Activated CD4-positive, alpha-beta memory T cell treated with anti-CD3 and anti-CD28 coated beads, Interleukin-2, amount 10 ng/mL, durations not matched to agents 7 days and 5 days (primary cell): ENCODE data around the gene IGFLR1. TPM values are rescaled to one million over a fixed set of nuclear protein-coding genes. Genes with fewer than 3 reads are reported as not detected.

Experiments
- CTCF ChIA-PET: fragments of 350-600 bp; sonication (Branson Sonifier 250); formaldehyde crosslinking; loops from one replicate; lab custom pipeline; 2021; ENCODE audit warnings: antibody characterized with exemption, inconsistent platforms; lab: Charles Lee
- POLR2A ChIA-PET: fragments of 350-600 bp; sonication (Branson Sonifier 250); formaldehyde crosslinking; loops from one replicate; lab custom pipeline; 2021; ENCODE audit warnings: antibody characterized with exemption; lab: Charles Lee
- DNase-seq: peaks from one replicate; pipeline ENCODE4 v3.0.0-alpha.2; 2020
- H3K27ac Mint-ChIP-seq: one replicate; pipeline ENCODE4 v1.8.0; 2021; ENCODE audit warnings: mild to moderate bottlenecking, mixed read lengths
- H3K27me3 Mint-ChIP-seq: one replicate; pipeline ENCODE4 v1.8.0; 2021; ENCODE audit warnings: mixed read lengths
- H3K36me3 Mint-ChIP-seq: one replicate; pipeline ENCODE4 v1.8.0; 2021; ENCODE audit warnings: low read depth, mixed read lengths
- H3K4me1 Mint-ChIP-seq: one replicate; pipeline ENCODE4 v1.8.0; 2021; ENCODE audit warnings: mixed read lengths
- H3K4me3 Mint-ChIP-seq: one replicate; pipeline ENCODE4 v1.8.0; 2021; ENCODE audit warnings: mild to moderate bottlenecking, mixed read lengths
- H3K9me3 Mint-ChIP-seq: one replicate; pipeline ENCODE4 v1.8.0; 2021; ENCODE audit warnings: mixed read lengths
- total RNA-seq, 2 experiments: library from RNA; stranded (reverse); gene quantifications; one replicate each; pipeline ENCODE4 v1.2.3, GENCODE V29; 2021

IGFLR1 gene
- total RNA-seq, 2 experiments from 2014 or later = 78.9 to 90.5 TPM

DNA sequence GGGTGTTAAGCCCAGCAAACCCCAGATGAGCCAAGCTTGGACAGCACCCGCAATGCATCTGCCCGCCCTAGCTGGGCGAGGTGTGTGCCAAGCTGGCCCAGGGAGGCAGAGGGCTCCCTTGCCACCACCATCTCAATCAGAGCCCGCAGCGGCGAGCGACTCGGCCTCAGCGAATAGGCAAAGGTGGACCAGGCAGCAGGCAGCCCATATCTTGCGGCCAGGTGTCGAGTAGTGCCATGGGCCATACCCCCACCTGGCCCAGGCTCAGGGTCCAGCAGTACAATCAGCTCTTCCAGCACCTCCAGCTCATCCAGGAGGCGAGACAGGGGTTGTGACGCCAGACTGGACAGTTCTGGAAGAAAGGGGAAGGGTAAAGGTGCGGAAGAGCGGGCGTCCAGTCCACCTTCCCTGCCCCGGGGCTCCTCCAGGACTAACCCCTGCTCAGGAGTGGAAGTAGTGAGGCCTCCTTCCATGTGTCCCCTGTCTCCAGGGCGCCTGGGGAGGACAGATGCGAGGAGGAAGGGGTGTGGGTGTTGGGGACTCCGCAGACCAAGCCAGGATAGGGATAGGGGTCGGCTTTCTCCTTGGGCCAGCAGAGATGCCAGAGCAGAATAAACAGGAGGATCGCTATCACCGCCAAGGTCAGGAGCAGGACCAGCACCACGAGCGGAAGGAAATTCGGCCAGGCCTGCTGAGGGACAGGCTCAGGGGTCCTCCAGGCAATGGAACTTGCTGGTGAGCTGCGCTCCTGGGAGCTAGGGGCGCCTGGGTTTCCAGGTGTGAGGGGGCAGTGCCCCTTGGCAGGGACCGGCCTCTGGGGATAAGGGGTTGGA lies 2.8 kb downstream of the IGFLR1 start:
- Mint-ChIP-seq H3K27me3 (no peaks in the 10 kb centered on the region), H3K4me1 (peaks cover 47% of the 10 kb centered on the region), H3K36me3 (peaks cover 44% of the 10 kb centered on the region), H3K27ac (no peak overlapping the region), H3K4me3 (peak overlapping the region; percentile 81), H3K9me3 (no peaks in the 10 kb centered on the region)
- ChIA-PET CTCF (interaction anchor here (0.8 to 1.3 kb wide), 2 partner anchors 19 to 47 kb away, joined by 3 to 5 read pairs; no protein-coding TSS in a partner anchor), POLR2A (interaction anchor here (0.6 to 5.3 kb wide), 11 partner anchors 7 to 577 kb away, joined by 3 to 45 read pairs (median 5); partner anchors contain the start of gene KMT2B)
- no peak for DNase-seq

DNA sequence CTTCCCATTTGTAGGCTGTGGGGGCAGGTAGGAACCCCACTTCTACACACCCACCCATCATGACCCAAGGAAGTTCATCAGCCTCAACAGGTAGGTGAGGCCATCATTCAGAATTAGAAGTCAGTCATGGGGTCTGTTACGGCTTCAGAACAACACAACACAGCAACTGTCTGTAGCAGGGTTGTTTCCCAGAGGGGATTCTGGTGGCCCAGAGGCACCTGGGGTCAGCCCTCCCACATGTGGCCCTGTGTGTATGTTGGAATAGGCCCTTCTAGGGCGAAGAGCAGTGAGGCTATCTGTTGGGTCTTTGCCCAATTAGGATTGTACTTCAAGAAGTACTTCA lies 3.4 kb downstream of the IGFLR1 start:
- POLR2A ChIA-PET = interaction anchor here (1.0 to 5.3 kb wide), 2 partner anchors 19 to 81 kb away, joined by 3 to 45 read pairs; partner anchors contain the start of gene KMT2B
- no peaks in the 10 kb centered on the region for H3K27me3 Mint-ChIP-seq
- peaks cover 44% of the 10 kb centered on the region for H3K36me3 Mint-ChIP-seq
- H3K4me1 Mint-ChIP-seq = peaks cover 41% of the 10 kb centered on the region
- H3K27ac Mint-ChIP-seq = no peak overlapping the region
- H3K4me3 Mint-ChIP-seq = peak overlapping the region; percentile 21
- no peaks in the 10 kb centered on the region for H3K9me3 Mint-ChIP-seq
- DNase-seq = no peak
- CTCF ChIA-PET = interaction anchor here (0.8 kb wide), 1 partner anchor 46 kb away, joined by 3 read pairs; no protein-coding TSS in a partner anchor

DNA sequence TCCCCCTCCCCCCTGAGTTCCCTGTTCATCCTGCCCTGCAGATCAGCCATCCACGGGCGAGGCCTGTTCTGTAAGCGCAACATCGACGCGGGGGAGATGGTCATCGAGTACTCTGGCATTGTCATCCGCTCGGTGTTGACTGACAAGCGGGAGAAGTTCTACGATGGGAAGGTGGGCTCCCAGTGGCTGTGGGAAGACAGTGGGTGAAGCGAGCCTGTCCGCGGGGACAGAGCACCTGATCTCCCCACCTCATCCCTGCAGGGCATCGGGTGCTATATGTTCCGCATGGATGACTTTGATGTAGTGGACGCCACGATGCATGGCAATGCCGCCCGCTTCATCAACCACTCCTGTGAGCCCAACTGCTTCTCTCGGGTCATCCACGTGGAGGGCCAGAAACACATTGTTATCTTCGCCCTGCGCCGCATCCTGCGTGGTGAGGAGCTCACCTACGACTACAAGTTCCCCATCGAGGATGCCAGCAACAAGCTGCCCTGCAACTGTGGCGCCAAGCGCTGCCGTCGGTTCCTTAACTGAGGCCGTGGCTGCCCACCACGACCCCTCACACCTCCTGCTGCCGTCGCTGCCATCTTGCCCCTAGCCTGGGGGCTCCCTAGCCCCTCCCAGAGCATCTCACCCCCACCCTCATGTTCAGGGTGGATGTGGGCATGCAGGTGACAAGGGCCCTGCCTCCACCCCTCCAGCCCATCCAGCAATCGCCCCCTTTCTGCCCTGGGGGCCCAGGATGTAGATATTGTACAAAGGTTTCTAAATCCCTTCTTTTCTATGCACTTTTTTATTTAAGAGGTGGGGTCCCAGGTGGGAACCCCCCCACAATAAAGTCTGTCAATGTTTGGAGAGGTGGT lies 4.0 kb downstream of the IGFLR1 start:
- DNase-seq = no peak
- H3K36me3 Mint-ChIP-seq = peaks cover 47% of the 10 kb centered on the region

GRCh38 chr19:35736913-35737886 lies 5.1 kb downstream of the IGFLR1 start:
- ChIA-PET POLR2A (interaction anchor here (0.7 to 4.1 kb wide), 11 partner anchors 8 to 83 kb away, joined by 3 to 17 read pairs (median 4); partner anchors contain the start of genes KMT2B, LIN37, PSENEN and U2AF1L4), CTCF (interaction anchor here (0.7 to 2.5 kb wide), 8 partner anchors 11 to 44 kb away, joined by 3 to 12 read pairs (median 4); partner anchors contain the start of gene LIN37)
- H3K36me3 Mint-ChIP-seq = peaks cover 45% of the 10 kb centered on the region

More for the DNA sequence above, 4.0 kb downstream of the IGFLR1 start:
- H3K4me1 Mint-ChIP-seq = peaks cover 37% of the 10 kb centered on the region
- ChIA-PET CTCF (interaction anchor here (0.8 to 2.5 kb wide), 5 partner anchors 10 to 46 kb away, joined by 3 to 12 read pairs (median 4); partner anchors contain the start of gene LIN37), POLR2A (interaction anchor here (0.7 to 5.3 kb wide), 9 partner anchors 10 to 82 kb away, joined by 3 to 45 read pairs (median 4); partner anchors contain the start of gene KMT2B)
- H3K27me3 Mint-ChIP-seq = no peaks in the 10 kb centered on the region
- peak overlapping the region; percentile 10 for H3K27ac Mint-ChIP-seq
- H3K4me3 Mint-ChIP-seq = peak overlapping the region; percentile 21
- H3K9me3 Mint-ChIP-seq = no peaks in the 10 kb centered on the region

GRCh38 chr19:35734889-35735288 lies 7.4 kb downstream of the IGFLR1 start:
- no peak overlapping the region for H3K27ac Mint-ChIP-seq

More at GRCh38 chr19:35736913-35737886, 5.1 kb downstream of the IGFLR1 start:
- no peaks in the 10 kb centered on the region for H3K27me3 Mint-ChIP-seq
- H3K9me3 Mint-ChIP-seq = no peaks in the 10 kb centered on the region
- no peak overlapping the region for H3K4me3 Mint-ChIP-seq
- peaks cover 29% of the 10 kb centered on the region for H3K4me1 Mint-ChIP-seq
- DNase-seq = no peak
- H3K27ac Mint-ChIP-seq = peak overlapping the region; percentile 70

GRCh38 chr19:35734273-35734672 lies 8.0 kb downstream of the IGFLR1 start:
- ChIA-PET CTCF (no interaction called here), POLR2A (interaction anchor here (1.2 to 4.1 kb wide), 2 partner anchors 11 to 16 kb away, joined by 7 to 13 read pairs; partner anchors contain the start of genes PSENEN and U2AF1L4)
- Mint-ChIP-seq H3K4me1 (peaks cover 20% of the 10 kb centered on the region), H3K27me3 (no peaks in the 10 kb centered on the region), H3K27ac (no peak overlapping the region), H3K36me3 (peaks cover 70% of the 10 kb centered on the region), H3K4me3 (no peak overlapping the region), H3K9me3 (no peaks in the 10 kb centered on the region)
- DNase-seq = no peak

More at GRCh38 chr19:35734889-35735288, 7.4 kb downstream of the IGFLR1 start:
- Mint-ChIP-seq H3K36me3 (peaks cover 64% of the 10 kb centered on the region), H3K27me3 (no peaks in the 10 kb centered on the region), H3K4me3 (no peak overlapping the region), H3K9me3 (no peaks in the 10 kb centered on the region), H3K4me1 (peaks cover 24% of the 10 kb centered on the region)
- CTCF ChIA-PET = no interaction called here
- POLR2A ChIA-PET = interaction anchor here (1.2 to 4.1 kb wide), 3 partner anchors 10 to 16 kb away, joined by 4 to 13 read pairs (median 7); partner anchors contain the start of genes PSENEN and U2AF1L4
- no peak for DNase-seq

DNA sequence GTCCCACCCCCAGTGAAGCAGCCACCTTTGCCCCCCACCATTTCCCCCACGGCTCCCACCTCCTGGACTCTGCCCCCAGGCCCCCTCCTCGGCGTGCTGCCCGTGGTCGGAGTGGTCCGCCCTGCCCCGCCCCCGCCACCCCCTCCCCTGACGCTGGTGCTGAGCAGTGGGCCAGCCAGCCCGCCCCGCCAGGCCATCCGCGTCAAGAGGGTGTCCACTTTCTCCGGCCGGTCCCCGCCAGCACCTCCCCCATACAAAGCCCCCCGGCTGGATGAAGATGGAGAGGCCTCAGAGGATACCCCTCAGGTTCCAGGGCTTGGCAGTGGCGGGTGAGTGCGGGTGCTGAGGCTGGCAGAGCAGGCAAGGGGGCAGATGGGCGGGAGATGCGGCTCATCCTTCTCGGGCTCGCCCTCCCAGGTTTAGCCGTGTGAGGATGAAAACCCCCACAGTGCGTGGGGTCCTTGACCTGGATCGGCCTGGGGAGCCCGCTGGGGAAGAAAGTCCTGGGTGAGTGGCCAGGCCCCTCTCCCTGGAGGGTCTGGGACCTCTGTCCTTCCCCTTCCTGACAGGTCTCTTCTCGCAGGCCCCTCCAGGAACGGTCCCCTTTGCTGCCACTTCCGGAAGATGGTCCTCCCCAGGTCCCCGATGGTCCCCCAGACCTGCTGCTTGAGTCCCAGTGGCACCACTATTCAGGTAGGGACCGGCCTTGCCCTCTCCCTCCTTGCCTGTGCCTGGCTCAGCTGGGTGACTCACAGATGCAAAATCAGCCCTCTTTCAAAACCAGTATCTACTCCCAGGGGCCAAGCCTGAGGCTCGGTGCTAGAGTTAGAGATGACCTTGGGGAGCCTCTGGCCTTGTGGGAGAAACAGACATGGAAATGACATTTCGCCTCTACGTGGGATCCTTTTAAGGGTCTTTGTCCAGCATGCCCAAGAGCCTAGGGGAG lies 8.8 kb downstream of the IGFLR1 start:
- ChIA-PET POLR2A (interaction anchor here (1.2 to 4.1 kb wide), 3 partner anchors 10 to 15 kb away, joined by 7 to 13 read pairs (median 12); partner anchors contain the start of genes IGFLR1, PSENEN and U2AF1L4), CTCF (no interaction called here)
- Mint-ChIP-seq H3K27me3 (no peaks in the 10 kb centered on the region), H3K9me3 (no peaks in the 10 kb centered on the region), H3K4me1 (peaks cover 14% of the 10 kb centered on the region), H3K36me3 (peaks cover 71% of the 10 kb centered on the region), H3K4me3 (no peak overlapping the region), H3K27ac (peak overlapping the region; percentile 31)
- DNase-seq = no peak

DNA sequence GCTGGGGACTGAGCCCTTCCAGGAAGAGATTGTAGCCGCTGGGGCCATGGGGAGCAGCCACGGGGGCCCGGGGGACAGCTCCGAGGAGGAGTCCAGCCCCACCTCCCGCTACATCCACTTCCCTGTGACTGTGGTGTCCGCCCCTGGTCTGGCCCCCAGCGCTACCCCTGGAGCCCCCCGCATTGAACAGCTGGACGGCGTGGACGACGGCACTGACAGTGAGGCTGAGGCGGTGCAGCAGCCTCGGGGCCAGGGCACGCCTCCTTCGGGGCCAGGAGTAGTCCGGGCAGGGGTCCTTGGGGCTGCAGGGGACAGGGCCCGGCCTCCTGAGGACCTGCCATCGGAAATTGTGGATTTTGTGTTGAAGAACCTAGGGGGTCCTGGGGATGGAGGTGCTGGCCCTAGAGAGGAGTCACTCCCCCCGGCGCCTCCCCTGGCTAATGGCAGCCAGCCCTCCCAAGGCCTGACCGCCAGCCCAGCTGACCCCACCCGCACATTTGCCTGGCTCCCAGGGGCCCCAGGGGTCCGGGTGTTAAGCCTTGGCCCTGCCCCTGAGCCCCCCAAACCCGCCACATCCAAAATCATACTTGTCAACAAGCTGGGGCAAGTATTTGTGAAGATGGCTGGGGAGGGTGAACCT lies 9.6 kb downstream of the IGFLR1 start:
- H3K27me3 Mint-ChIP-seq = no peaks in the 10 kb centered on the region
- no peaks in the 10 kb centered on the region for H3K9me3 Mint-ChIP-seq
- CTCF ChIA-PET = no interaction called here
- H3K27ac Mint-ChIP-seq = no peak overlapping the region
- H3K36me3 Mint-ChIP-seq = peaks cover 71% of the 10 kb centered on the region
- POLR2A ChIA-PET = interaction anchor here (1.0 to 3.1 kb wide), 4 partner anchors 8 to 12 kb away, joined by 3 to 12 read pairs (median 4); partner anchors contain the start of gene IGFLR1
- DNase-seq = no peak
- H3K4me1 Mint-ChIP-seq = peaks cover 14% of the 10 kb centered on the region
- H3K4me3 Mint-ChIP-seq = no peak overlapping the region

- H3K27me3 Mint-ChIP-seq = no peaks in the 10 kb centered on the region
- no peak overlapping the region for H3K27ac Mint-ChIP-seq
- POLR2A ChIA-PET = interaction anchor here (1.0 to 3.1 kb wide), 5 partner anchors 8 to 16 kb away, joined by 3 to 12 read pairs (median 4); partner anchors contain the start of genes IGFLR1 and LIN37
- H3K4me1 Mint-ChIP-seq = peaks cover 8% of the 10 kb centered on the region
- peaks cover 73% of the 10 kb centered on the region for H3K36me3 Mint-ChIP-seq
- no peak overlapping the region for H3K4me3 Mint-ChIP-seq
- CTCF ChIA-PET = no interaction called here
- no peak for DNase-seq
- no peaks in the 10 kb centered on the region for H3K9me3 Mint-ChIP-seq
Measured at GRCh38 chr19:35731779-35732405, 10.4 kb downstream of the IGFLR1 start.

GRCh38 chr19:35731353-35731752 lies 10.9 kb downstream of the IGFLR1 start:
- Mint-ChIP-seq H3K27ac (no peak overlapping the region), H3K36me3 (peaks cover 72% of the 10 kb centered on the region), H3K4me3 (no peak overlapping the region), H3K9me3 (no peaks in the 10 kb centered on the region), H3K27me3 (no peaks in the 10 kb centered on the region), H3K4me1 (peaks cover 4% of the 10 kb centered on the region)
- ChIA-PET CTCF (no interaction called here), POLR2A (interaction anchor here (1.1 to 3.1 kb wide), 5 partner anchors 10 to 19 kb away, joined by 3 to 12 read pairs (median 4); partner anchors contain the start of genes IGFLR1 and LIN37)
- no peak for DNase-seq
